Mucosa of rectum (tissue), 2 donors: ENCODE data around the gene ZNF135.

Experiments
- H3K27ac ChIP-seq, 2 donors: one replicate each; pipeline ENCODE4 v1.7.0; 2013; ENCODE audit warnings: inconsistent platforms in 2 of 2, low read depth in 2 of 2, low read length in 2 of 2
- H3K27me3 ChIP-seq, 2 donors: one replicate each; pipeline ENCODE4 v1.7.0; 2013; ENCODE audit warnings: low read length in 2 of 2; ENCODE audit not compliant: control insufficient read depth in 2 of 2, insufficient read depth in 2 of 2
- H3K36me3 ChIP-seq, 2 donors: one replicate each; pipeline ENCODE4 v1.7.0; 2013; ENCODE audit warnings: low read length in 2 of 2; ENCODE audit not compliant: control insufficient read depth in 2 of 2, insufficient read depth in 2 of 2
- H3K4me1 ChIP-seq, 2 donors: one replicate each; pipeline ENCODE4 v1.7.0; 2013; ENCODE audit warnings: low read length in 2 of 2, mild to moderate bottlenecking in 1 of 2; ENCODE audit not compliant: control insufficient read depth in 2 of 2, insufficient read depth in 2 of 2
- H3K4me3 ChIP-seq, 2 donors: one replicate each; pipeline ENCODE4 v1.7.0; 2013; ENCODE audit warnings: low read length in 2 of 2
- H3K9ac ChIP-seq, 2 donors: one replicate each; pipeline ENCODE4 v1.7.0; 2013; ENCODE audit warnings: low read length in 2 of 2, low read depth in 1 of 2, mild to moderate bottlenecking in 1 of 2
- H3K9me3 ChIP-seq, 2 donors: one replicate each; pipeline ENCODE4 v1.7.0; 2013; ENCODE audit warnings: low read length in 2 of 2; ENCODE audit not compliant: control insufficient read depth in 2 of 2
- donor health status: healthy.
- donor health status: Normal muscosa, but diverticular disease.

ZNF135 gene

DNA sequence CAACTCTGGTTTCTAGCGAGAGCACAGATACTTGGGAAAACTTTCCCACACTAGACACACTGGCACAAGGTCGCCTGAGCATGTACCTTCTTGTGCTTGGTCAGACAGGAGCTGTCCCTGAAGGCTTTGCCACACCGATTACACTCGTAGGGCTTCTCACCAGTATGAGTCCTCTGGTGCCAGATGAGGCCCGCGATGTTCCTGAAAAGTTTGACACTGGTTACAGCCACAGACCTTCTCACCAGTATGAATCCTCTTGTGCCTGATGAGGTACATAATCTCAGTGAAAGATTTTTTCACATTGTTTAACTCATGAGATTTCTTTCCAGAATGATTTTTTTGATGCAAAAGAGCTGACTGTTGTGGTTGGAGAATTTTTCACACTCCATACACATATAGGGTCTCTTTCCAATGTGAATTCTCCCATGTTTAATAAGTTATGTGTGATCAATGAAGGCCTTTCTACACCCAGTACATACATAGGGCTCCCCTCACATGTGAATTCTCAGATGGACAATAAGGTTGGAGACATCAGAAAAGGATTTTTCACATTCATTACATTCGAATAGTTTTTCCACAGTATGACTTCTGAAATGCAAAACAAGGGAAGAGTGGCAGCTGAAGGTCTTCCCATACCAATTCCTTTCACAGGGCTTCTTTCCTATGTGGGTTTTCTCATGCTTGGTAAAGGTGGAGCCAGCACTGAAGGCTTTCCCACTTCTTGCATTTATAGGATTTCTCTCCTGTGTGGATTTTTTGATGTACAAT is 48.9 kb downstream of the ZNF135 start:
- peaks cover 30 to 38% of the 10 kb centered on the region in 2 donors for H3K9me3 ChIP-seq
- no peaks in the 10 kb centered on the region for H3K36me3 ChIP-seq
- H3K4me1 ChIP-seq: no peaks in the 10 kb centered on the region
- no peaks in the 10 kb centered on the region for H3K27me3 ChIP-seq
- no peak overlapping the region for H3K27ac ChIP-seq
- no peak overlapping the region for H3K4me3 ChIP-seq
- H3K9ac ChIP-seq: no peak overlapping the region

DNA sequence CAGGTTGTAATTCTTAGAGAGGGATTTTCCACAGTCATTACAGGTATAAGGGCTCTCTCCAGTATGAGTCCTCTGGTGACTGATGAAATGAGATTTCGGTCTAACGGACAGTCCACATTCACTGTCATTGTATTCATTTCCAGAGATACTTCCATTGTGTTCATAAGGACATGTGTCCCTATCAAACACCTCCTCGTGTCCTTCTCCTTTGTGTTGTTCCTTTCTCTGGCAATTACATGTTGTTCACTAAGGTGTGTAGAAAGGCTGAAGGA is 49.4 kb downstream of the ZNF135 start:
- Histone ChIP-seq H3K27me3 (no peaks in the 10 kb centered on the region), H3K27ac (no peak overlapping the region), H3K9ac (no peak overlapping the region), H3K36me3 (no peaks in the 10 kb centered on the region), H3K4me3 (no peak overlapping the region), H3K4me1 (no peaks in the 10 kb centered on the region), H3K9me3 (peaks cover 28 to 39% of the 10 kb centered on the region in 2 donors)

DNA sequence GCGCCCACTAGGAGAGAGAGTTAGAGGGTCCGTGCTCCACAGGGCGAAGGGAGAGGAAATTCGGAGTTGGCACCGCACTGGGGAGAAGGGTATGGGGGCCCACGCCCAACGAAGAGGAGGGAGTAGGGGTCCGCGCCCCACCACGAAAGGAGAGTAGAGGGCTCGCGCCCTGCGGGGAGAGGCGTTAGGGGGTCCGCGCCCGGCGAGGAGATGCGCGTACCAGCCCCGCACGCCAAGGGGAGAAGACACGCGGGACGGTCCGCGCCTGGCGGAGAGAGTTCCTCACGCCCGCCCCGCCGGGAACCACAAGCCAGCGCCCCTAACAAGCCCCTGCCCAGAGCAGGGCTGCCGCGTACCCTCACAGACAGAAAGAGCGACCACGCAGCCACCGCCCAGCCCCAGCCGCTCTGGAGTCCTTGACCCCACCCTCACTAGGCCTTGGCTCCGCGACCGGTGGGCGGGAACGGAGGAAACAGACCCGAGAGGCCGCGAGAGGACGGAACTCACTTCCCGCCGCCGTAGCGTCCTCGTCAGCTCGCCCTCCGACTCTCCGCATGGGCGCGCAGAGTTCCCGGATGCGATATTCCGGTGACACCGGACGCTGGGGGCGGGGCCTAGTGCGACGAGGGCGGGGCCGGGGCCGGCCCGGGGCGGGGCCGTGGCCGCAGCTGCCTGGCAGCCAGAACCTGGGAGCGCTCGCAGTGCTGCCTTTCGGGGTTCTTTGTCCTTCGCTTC is 58.9 kb downstream of the ZNF135 start:
- Histone ChIP-seq H3K4me1 (no peaks in the 10 kb centered on the region), H3K9ac (no peak overlapping the region), H3K9me3 (peaks cover 32 to 51% of the 10 kb centered on the region in 2 donors), H3K4me3 (no peak overlapping the region), H3K27me3 (no peaks in the 10 kb centered on the region), H3K36me3 (no peaks in the 10 kb centered on the region), H3K27ac (no peak overlapping the region)

DNA sequence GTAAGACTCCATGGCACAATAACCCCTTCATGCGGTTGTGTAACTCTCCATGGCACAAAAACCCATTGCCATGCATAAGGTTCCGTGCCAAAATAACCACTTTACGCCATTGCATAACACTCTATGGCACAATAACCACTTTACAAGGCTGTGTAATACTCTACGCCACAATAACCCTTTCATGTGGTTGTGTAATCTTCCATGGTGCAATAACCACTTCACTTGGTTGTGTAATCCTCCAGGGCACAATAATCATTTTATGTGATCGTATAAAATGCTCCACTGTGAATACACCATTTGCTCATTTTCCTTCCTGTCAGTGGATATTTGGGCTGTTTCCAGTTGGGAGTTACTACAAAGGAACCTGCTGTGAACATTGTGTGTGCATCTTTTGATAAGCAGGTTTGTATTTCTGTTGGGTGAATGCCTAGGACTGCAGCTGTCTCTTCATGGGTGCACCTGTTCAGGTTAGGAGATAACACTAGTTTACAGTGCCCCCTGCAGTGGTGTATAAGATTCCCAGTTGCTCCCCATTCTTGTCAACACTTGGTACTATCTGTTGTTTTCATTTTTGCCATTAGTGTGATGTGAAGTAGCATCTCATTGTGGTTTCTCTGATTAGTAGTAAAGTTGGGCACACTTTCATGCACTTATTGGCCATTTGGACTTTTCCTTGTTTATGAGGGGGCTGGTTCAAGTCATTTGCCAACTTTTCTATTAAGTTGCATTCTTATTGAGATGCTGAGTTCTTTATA is 60.1 kb downstream of the ZNF135 start:
- H3K27me3 ChIP-seq: no peaks in the 10 kb centered on the region
- H3K4me1 ChIP-seq: no peaks in the 10 kb centered on the region
- H3K4me3 ChIP-seq: peak overlapping the region in 1 of 2 donors; percentile 28
- no peak overlapping the region for H3K9ac ChIP-seq
- no peak overlapping the region for H3K27ac ChIP-seq
- H3K9me3 ChIP-seq: peaks cover 43 to 58% of the 10 kb centered on the region in 2 donors
- no peaks in the 10 kb centered on the region for H3K36me3 ChIP-seq
